NOMO-1 (cell line): ENCODE results near the gene ID3.

Experiments
- DNase-seq, 2 experiments: peaks; one replicate each; lab custom pipeline; 2025; ENCODE audit not compliant: unreplicated experiment in 2 of 2; lab: John Stamatoyannopoulos, UW

The ID3 gene

DNA sequence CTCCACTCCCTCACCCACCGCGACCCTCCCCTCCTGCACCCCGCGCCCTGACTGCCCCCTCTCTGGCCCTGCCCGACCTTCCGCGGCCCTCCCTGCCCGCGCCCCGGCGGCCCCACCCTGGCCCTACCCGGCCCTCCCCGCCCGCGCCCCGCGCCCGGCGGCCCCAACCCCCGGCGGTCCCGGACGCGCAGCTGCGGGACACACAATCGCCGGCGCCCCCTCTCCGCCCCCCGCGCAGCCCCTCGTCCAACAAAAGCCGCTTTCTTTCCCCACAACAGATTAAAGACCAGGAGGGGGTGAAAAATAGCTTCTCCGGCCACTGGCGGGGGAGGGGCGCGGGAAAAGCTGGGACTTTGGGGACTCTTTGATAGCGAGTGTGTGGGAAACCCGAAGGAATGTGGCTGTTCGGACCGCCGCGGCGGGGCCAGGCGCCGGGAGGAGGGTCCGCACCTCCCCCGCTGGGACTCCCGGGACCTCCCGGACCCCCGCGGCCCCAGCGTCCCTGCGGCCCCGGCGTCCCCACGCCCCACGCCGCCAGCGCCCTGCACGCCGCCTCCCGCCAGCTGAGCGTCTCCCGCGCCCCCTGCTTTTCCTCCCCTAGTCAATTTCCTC is 8.8 kb upstream of the ID3 start:
- no peak for DNase-seq

DNA sequence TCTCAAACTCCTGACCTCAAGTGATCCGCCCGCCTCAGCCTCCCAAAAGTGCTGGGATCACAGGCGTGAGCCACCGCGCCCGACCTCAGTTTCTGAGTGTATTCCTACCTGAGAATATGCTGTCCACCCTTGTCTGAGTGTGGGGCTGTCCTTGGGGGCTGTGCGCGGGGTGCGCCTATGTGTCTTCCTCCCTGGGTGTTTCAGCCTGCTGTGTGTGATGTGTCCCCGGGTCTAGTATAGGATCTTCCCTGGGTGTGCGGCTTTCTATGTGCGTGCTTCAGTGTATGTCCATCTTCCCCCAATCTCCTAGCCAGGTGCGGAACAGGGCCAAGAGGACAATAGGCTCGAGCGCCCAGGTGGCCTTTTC is 8.3 kb upstream of the ID3 start:
- no peak for DNase-seq

DNA sequence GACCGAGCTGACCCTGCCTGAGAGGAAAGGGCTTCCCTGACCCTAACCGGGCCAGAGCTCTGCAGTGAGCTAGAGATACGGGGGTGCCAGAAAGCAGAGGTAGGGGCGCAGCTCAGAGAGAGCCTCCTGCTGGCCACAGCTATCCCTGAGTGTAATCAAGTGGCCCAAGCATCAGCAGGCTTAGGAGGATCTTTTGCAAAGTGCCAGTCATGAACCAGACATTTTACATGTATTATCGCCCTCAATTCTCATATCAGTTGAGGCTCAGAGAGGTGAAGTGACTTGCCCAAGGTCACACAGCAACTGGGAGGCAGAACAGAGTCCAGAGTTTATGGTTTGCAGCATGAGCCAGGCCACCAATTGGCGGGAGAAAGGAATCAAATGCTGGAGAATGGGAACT is 7.0 kb upstream of the ID3 start:
- no peak for DNase-seq

DNA sequence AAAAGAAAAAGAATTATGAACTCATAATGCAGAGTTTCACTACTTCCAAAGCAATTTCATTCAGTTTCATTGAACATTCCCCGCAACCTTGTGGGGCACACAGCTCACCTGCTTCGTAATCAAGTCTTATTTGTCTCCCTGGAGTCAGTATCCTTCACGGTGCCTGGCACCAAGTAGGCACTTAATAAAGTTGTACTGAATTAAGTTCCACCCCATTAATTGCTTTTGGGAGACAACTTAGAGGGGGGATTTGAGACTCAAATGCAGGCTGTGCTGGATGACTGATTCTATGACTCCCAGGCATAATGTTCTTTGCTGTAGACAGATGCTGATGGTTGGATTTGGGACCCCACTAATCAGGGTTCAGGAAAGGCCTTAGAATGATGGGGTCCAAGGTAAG is 6.5 kb upstream of the ID3 start:
- no peak for DNase-seq

- no peak for DNase-seq
Observed at GRCh38 chr1:23564529-23565122, 5.3 kb upstream of the ID3 start.

DNA sequence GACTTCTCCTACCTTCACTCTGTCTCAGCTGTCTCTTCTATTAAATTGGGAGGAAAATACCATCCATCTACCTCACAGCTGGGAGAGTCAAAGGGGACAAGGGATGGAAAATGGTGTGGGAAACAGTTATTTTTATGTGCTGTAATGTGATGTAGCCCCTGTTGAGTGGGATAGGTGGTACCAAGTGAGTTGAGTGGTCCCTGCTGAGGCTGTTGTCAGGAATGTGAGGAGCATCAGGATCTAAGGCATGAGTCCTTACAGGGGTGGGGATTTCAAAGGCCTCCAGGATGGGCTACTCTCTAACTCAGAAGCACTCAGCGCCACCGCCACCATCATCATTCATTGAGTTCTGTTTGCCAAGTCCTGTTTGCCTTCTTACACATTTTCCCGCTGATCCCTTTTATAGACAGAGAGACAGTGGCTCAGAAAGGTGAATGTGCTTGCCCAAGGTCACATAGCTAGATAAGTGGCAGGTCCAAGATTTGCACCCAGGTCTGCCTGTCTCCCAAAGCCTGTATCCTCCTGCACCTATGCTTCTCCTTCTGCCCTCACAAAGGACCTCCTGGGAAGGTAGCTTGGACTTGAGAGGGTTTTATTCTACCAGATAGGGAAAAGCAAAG is 4.6 kb upstream of the ID3 start:
- no peak for DNase-seq

- no peak for DNase-seq
Observed at GRCh38 chr1:23563003-23563402, 3.7 kb upstream of the ID3 start.

DNA sequence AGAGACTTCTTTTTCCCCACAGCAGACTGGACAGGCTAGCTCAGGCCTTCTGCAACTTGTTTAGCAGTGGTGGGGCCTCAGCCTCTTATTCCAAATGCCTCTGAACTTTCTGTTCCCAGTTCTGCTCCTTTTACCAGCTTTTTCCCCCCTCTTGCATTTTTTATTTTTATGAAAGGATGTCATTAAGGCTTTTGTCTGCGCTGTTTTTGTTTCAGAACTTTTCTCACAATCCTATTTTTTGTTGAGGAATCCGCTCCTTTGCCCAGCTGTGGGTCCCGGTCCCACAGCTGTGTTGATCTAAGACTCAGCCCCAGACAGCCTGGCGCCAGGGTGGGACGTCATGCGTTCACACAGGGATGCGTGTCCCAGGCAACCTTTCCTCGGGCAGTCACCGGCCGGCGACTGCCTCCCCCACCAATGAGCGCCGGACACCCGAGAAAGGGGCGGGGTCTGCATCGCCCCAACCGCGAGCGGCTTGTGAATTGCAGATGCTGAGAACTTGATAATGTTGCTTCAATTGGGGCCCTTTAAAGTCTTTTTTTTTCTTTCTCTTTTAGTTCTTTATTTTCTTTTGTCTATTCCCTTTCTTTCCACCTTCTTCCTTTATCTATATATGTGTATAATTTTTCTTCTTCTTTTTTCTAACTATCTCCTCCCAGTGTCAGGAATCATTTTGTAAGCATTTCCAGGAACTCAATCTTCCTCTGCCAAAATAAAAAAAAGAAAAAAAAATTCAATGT is 3.0 kb upstream of the ID3 start:
- DNase-seq = peak; percentile 61 to 69

DNA sequence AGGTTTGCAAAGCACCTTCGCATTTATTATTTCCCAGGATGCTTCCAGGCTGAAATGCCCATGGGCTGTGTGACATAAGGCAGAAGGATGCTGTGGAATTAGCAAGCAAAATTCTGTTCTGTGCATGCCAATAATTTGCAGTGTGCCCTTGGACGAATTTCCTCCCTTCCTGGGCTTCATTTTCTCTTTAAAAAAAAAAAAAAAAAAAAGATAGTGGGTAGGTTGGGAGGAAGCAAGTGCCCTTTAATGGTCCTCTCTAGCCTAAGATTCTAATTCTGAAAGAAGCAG is 2.5 kb upstream of the ID3 start:
- no peak for DNase-seq

DNA sequence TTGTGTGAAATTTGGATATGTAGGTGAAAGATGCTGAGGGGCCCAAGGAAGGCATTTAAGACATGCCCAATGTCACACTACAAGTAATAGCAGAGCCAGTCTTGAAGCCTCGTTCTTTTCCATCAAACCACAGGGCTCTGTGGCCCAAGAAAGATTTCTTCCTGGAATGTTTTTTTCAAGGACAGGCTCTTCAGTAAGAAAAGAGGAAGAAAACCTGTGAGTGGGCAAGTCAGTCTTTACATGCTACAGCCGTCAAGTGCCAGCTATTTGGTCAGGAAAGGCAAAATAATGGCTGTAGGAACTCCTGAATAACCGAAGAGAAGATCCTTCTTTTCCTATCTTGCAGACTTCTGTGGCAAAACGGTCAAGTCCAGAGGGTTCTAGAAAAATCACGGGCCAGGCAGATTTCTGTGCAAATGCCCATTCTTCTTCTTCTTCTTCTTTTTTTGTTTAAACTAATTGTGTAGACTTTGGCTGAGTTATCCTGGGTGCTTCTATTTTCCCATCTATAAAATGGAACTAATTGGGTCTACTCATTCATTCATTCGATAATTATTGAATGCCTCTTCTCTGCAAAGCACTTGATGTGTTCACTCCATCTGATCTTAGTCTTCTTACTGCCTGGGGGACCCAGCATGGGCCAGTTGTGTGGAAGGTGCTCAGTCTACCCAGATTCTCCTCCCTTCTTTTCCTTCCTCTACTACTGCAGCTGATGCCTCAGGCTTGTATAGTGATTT is 1.9 kb upstream of the ID3 start:
- peak in 1 of 2 experiments; percentile 27 for DNase-seq

DNA sequence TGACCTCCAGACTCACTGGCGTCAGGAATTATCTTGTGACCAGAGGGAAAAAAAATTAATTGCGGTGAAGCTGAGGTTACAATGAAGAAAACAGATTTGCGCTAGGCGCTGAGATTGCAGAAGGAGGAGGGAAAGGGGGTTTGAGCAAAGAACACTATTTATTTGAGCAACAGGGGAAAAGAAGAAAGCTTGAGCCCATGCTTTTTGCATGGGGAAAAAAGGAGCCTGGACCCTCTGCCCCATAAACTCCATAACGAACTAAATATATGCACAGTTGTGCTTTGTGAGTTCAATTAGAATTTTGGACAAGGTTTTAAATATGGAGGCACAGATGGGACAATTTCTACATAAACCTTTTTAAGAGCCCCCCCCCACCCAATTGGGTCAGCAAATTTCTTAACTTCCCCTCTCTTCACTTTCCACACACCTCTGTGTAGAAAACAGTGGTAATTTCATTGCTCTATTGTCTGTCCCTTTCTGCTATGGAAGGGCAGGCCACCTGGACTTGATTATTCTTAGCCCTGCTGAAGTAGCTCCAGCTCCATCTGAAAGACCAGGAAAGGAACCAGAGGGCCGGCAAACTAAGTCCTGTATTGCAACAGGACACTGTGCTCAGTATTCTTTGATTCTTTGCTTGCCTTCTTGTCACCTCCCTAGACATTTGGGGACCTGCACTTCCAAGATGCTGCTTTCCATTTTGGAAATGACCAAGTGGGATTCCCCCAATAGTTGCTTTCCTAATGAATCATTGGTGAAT is 862 bp upstream of the ID3 start:
- DNase-seq = peak in 1 of 2 experiments; percentile 19

GRCh38 chr1:23558872-23559135 is 497 bp downstream of the ID3 start:
- DNase-seq = no peak

GRCh38 chr1:23558140-23558871 is 995 bp downstream of the ID3 start:
- DNase-seq = peak; percentile 26 to 28

DNA sequence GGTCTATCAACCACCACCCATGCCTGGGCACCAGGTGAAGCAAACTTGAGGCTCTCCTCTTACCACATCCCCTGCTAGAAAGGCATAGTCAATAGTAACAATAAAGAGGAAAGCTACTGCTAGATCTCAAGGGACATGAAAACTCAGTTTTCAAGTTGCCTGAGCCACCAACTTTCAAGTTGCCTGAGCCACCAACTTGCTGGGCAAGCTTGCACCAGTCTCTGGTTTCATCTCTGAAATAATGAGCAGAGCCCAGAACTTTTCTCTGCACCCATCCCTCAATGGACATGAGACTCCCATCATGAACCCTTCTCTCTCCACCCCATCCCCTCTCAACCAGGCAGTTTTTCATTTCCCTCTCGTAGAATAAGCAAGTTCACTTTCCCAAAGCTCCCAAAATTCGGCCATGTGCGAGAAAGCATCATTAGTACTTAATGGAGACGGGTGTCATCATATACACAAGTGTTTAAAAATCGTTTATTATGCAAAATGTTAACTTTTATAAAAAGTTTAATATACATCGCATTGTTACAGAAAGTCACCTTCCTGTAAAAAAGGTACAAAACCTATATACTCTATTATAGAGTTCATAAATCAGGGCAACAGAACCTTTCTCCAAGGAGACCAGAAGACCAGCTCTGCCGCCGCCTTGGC is 1.7 kb downstream of the ID3 start:
- DNase-seq = no peak

DNA sequence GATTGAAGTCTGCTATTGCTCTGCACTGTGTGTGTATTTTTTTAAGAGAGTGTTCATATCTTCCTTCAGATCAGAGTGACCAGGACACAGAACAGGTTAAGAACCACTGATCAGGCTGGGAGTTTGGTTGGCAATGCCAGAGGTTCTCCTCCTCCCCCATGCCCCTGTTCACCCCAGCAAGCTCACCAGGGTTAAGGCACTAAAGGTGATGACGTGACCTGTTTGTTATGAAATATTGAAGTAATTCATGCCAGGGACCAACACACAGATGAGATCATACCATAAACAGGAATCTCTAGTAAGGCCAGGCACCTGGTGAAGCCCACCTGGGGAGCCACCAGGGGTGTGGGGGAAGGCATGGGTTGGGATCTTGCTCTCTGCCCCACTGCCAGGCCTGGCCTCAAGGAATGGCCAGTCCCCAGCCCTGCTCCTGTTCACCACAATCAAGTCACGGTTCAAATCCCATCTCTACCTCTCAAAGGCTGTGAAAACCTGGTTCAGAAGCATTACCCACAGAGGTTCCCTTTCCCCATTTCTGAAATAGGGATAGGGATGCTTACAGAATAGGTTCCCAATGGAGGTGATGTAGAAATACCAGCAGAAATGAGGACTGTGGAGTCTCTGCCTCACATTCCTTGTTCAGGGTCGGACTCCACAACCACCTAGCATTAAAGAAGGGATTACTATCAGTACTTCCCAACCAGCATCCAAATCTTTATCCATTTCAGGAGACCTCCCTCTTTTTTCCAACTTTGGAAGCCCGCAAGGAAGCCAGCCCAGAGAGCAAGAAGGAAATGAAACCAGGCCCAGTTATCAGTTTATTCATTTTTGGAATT is 2.4 kb downstream of the ID3 start:
- no peak for DNase-seq

DNA sequence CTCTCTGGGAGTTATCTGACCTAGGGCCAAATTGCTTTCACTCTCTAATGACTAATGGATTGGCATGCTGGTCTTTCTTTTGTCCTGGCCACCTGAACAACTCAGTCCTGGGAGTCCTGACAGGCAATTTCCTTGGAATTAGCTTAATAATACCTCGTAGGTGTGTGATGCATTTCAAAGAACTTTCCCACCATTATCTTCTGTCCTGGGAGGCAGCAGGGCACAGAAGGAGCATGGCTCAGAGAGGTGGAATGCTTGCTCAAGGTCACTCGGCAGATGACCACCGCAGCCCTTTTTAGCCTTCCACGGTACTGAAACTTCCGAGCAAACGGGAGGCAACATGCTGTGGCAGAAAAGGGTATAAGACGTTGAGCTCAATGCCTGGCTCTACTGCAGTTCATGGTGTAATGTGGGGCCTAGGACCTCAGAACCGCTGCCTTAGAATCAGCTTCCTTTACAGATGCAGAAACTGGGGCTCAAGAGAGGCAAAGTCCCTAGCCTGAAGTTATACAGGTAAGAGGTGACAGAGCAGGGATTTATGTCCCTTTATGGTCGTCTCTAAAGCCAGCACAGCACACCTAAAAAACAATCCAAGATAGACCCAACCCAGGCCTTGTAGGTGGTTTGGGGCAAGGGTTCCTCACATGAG is 3.2 kb downstream of the ID3 start:
- DNase-seq = no peak

DNA sequence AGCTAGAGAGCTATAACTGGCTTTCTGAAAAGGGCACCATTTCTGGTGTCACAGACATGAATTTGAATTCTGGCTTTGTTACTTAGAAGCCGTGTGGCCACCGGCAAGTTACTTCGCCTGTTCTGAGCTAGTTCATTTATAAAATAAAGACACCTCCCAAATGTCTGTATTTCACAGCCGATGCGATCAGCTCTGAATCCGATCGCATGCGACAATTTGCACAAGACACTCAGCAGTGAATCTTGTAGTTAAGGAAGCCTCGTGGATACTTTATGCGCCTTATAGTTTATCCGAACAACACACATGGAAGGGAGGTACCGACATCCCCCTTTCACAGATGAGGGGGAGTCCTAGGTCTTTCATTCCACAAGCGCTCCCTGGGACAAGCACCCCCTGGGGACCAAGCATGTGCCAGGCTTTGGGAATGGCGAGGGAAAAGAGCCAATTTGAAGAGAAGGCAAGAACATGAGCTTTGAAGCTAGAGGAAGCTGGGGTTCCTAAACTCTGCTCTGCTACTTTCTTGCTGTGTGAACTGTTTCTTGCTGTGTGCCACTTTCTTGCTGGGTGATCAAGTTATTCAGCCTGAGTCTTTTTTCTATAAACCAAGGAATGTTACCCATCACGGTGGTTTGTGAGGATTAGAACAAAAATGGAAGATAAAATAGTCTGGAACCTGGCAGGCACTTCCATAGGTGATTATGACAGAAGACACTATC is 3.9 kb downstream of the ID3 start:
- DNase-seq = no peak
